ENCODE data around the gene CARD11.

Gene CARD11

GRCh38 chr7:3019801-3020200 is 23.9 kb downstream of the CARD11 start:
- TF ChIP-seq CSRNP3 (CRISPR knock-in tag; IDR thresholded peaks at IDR 0.05): no peak
- TF ChIP-seq PATZ1 (CRISPR knock-in tag; IDR thresholded peaks at IDR 0.05; ENCODE audit: borderline replicate concordance): no peak
- TF ChIP-seq PPARA (CRISPR knock-in tag; IDR thresholded peaks at IDR 0.05; ENCODE audit: borderline replicate concordance): no peak
- TF ChIP-seq POU6F1 (CRISPR knock-in tag; IDR thresholded peaks at IDR 0.05; ENCODE audit: borderline replicate concordance, low read depth): no peak
- ATAC-seq: no peak

- ATAC-seq: no peak
- TF ChIP-seq ZNF70 (CRISPR knock-in tag; IDR thresholded peaks at IDR 0.05) (no peak), PATZ1 (CRISPR knock-in tag; IDR thresholded peaks at IDR 0.05; ENCODE audit: borderline replicate concordance) (no peak), PPARA (CRISPR knock-in tag; IDR thresholded peaks at IDR 0.05; ENCODE audit: borderline replicate concordance) (no peak), GLIS3 (CRISPR knock-in tag; IDR thresholded peaks at IDR 0.05) (no peak), TCF4 (CRISPR knock-in tag; IDR thresholded peaks at IDR 0.05; ENCODE audit: borderline replicate concordance) (no peak), SNAI2 (CRISPR knock-in tag; IDR thresholded peaks at IDR 0.05) (no peak), ARNTL (CRISPR knock-in tag; IDR thresholded peaks at IDR 0.05; ENCODE audit: borderline replicate concordance, low read depth) (no peak), ISL1 (CRISPR knock-in tag; IDR thresholded peaks at IDR 0.05) (no peak), CSDC2 (CRISPR knock-in tag; IDR thresholded peaks at IDR 0.05) (no peak), CSRNP3 (CRISPR knock-in tag; IDR thresholded peaks at IDR 0.05) (no peak), TOX (CRISPR knock-in tag; IDR thresholded peaks at IDR 0.05; ENCODE audit: borderline replicate concordance) (no peak), ZC3H10 (CRISPR knock-in tag; IDR thresholded peaks at IDR 0.05) (no peak), ZFP30 (CRISPR knock-in tag; IDR thresholded peaks at IDR 0.05) (no peak), ZFP3 (CRISPR knock-in tag; IDR thresholded peaks at IDR 0.05) (no peak), ESRRG (CRISPR knock-in tag; IDR thresholded peaks at IDR 0.05) (no peak), POU6F1 (CRISPR knock-in tag; IDR thresholded peaks at IDR 0.05; ENCODE audit: borderline replicate concordance, low read depth) (no peak), OSR1 (CRISPR knock-in tag; IDR thresholded peaks at IDR 0.05) (no peak)
Observed at GRCh38 chr7:3013975-3014792, 29.5 kb downstream of the CARD11 start.

GRCh38 chr7:3011211-3011852 is 32.3 kb downstream of the CARD11 start:
- TF ChIP-seq SNAI2 (CRISPR knock-in tag; IDR thresholded peaks at IDR 0.05): no peak
- no peak for TF ChIP-seq TSHZ2 (CRISPR knock-in tag; IDR thresholded peaks at IDR 0.05)
- TF ChIP-seq CREB5 (CRISPR knock-in tag; IDR thresholded peaks at IDR 0.05; ENCODE audit: low read depth): no peak
- no peak for TF ChIP-seq RARB (CRISPR knock-in tag; IDR thresholded peaks at IDR 0.05)
- TF ChIP-seq ARNTL (CRISPR knock-in tag; IDR thresholded peaks at IDR 0.05; ENCODE audit: borderline replicate concordance, low read depth): no peak
- no peak for TF ChIP-seq TCF4 (CRISPR knock-in tag; IDR thresholded peaks at IDR 0.05; ENCODE audit: borderline replicate concordance)
- no peak for ATAC-seq

All from SK-N-SH treated with all-trans-retinoic acid at 6 μM for 48 hours (cell line).